Prostate gland (tissue), 2 donors: ENCODE data around the gene DTX4. TPM values are rescaled to one million over a fixed set of nuclear protein-coding genes. Genes with fewer than 3 reads are reported as not detected.
A peak's percentile ranks its signal among the peaks of the same experiment; 100 is the strongest.

ENCODE experiments used
- DNase-seq: peaks from one replicate; pipeline ENCODE4 v3.0.0-alpha.2; 2019; ENCODE audit warnings: low spot score
- H3K27ac ChIP-seq, 2 donors: fragments of 200-600 bp; sonication (generic); 2 replicates each; pipeline ENCODE4 v1.5.1; 2017 to 2019
- H3K27me3 ChIP-seq: fragments of 200-600 bp; sonication (generic); replicated peaks from 2 replicates; pipeline ENCODE4 v1.5.1; 2019; ENCODE audit not compliant: insufficient read depth
- H3K36me3 ChIP-seq, 2 donors: fragments of 200-600 bp; sonication (generic); 1 replicate in 1 of 2; 2 replicates in 1 of 2; pipeline versions ENCODE4 v1.5.1 to v1.8.1; 2017 to 2019
- H3K4me1 ChIP-seq: fragments of 200-600 bp; sonication (generic); replicated peaks from 2 replicates; pipeline ENCODE4 v1.5.1; 2019
- H3K4me3 ChIP-seq, 2 donors: fragments of 200-600 bp; sonication (generic); 2 replicates each; pipeline ENCODE4 v1.5.1; 2017 to 2019
- H3K9me3 ChIP-seq: fragments of 200-600 bp; sonication (generic); 2 replicates; pipeline ENCODE4 v1.5.1; 2017
- CTCF ChIP-seq, 4 experiments: fragments of 200-600 bp in 2 of 4; fragments of 450-650 bp in 2 of 4; sonication (generic) in 2 of 4; IDR thresholded peaks; 1 replicate in 3 of 4; 2 replicates in 1 of 4; pipeline ENCODE4 v1.5.1; 2016 to 2019; ENCODE audit warnings: antibody characterized with exemption in 4 of 4, mild to moderate bottlenecking in 2 of 4, moderate library complexity in 2 of 4
- POLR2A ChIP-seq: fragments of 450-650 bp; IDR thresholded peaks from one replicate; pipeline ENCODE4 v1.6.1; 2016; ENCODE audit warnings: antibody characterized with exemption, mild to moderate bottlenecking
- POLR2AphosphoS5 ChIP-seq: sonication (generic); formaldehyde crosslinking; IDR thresholded peaks from one replicate; pipeline ENCODE4 v1.6.1; 2017; ENCODE audit warnings: antibody characterized with exemption
- WGBS: methylation state at CpG from one replicate; pipeline ENCODE4 v1.1.5; 2018; 5-methylcytosine and 5-hydroxymethylcytosine counted together
- intact Hi-C: fragments of 100-400 bp; cut with DNase I; formaldehyde crosslinking; loops from one replicate; pipeline ENCODE4 v1.14.2; 2022
- total RNA-seq, 2 donors: library from RNA; depleted of rRNA; stranded (reverse); fragments of >200 nt; gene quantifications; one replicate each; pipeline ENCODE4 v1.1.0, GENCODE V29; 2016

Gene DTX4
- total RNA-seq, 2 donors from 2014 or later: 6.9 to 10.7 TPM

GRCh38 chr11:59184691-59185339, 12.9 kb downstream of the DTX4 start:
- Histone ChIP-seq H3K4me3 (no peak overlapping the region), H3K36me3 (no peaks in the 10 kb centered on the region), H3K9me3 (no peaks in the 10 kb centered on the region), H3K27ac (no peak overlapping the region), H3K27me3 (no peaks in the 10 kb centered on the region), H3K4me1 (no peaks in the 10 kb centered on the region)
- no peak for TF ChIP-seq POLR2AphosphoS5
- no peak for TF ChIP-seq CTCF (IDR thresholded peaks at IDR 0.05)
- 63% methylated on average over 9 of the region's 9 CpGs for WGBS
- intact Hi-C loops: no loop called here
- no peak for DNase-seq

- Histone ChIP-seq H3K9me3 (no peaks in the 10 kb centered on the region), H3K4me1 (no peaks in the 10 kb centered on the region), H3K4me3 (no peak overlapping the region), H3K27ac (peak overlapping the region in 1 of 2 donors; percentile 2), H3K27me3 (no peaks in the 10 kb centered on the region), H3K36me3 (no peaks in the 10 kb centered on the region)
- intact Hi-C loops: no loop called here
- TF ChIP-seq POLR2A: no peak
- TF ChIP-seq POLR2AphosphoS5: no peak
- no peak for TF ChIP-seq CTCF (IDR thresholded peaks at IDR 0.05)
- WGBS: 64% methylated on average over 5 of the region's 5 CpGs
- no peak for DNase-seq
These were observed 13.5 kb downstream of the DTX4 start for GRCh38 chr11:59185386-59185945.

- TF ChIP-seq POLR2A (no peak), POLR2AphosphoS5 (no peak), CTCF (IDR thresholded peaks at IDR 0.05) (peak in 3 of 4 experiments; percentile 27 to 54 (median 34))
- 56% methylated on average over 5 of the region's 5 CpGs for WGBS
- H3K36me3 ChIP-seq: no peaks in the 10 kb centered on the region
- intact Hi-C loops: no loop called here
- DNase-seq: no peak
- peak overlapping the region; percentile 2 to 33 for H3K27ac ChIP-seq
- H3K9me3 ChIP-seq: no peaks in the 10 kb centered on the region
- no peaks in the 10 kb centered on the region for H3K4me1 ChIP-seq
- H3K27me3 ChIP-seq: no peaks in the 10 kb centered on the region
- H3K4me3 ChIP-seq: no peak overlapping the region
These were observed 14.2 kb downstream of the DTX4 start for GRCh38 chr11:59186130-59186594.

- Histone ChIP-seq H3K27me3 (no peaks in the 10 kb centered on the region), H3K4me1 (no peaks in the 10 kb centered on the region), H3K27ac (no peak overlapping the region), H3K4me3 (no peak overlapping the region), H3K9me3 (no peaks in the 10 kb centered on the region), H3K36me3 (no peaks in the 10 kb centered on the region)
- DNase-seq: no peak
- intact Hi-C loops: no loop called here
- WGBS: 51% methylated on average over 3 of the region's 3 CpGs
- TF ChIP-seq POLR2AphosphoS5: no peak
- TF ChIP-seq POLR2A: no peak
- TF ChIP-seq CTCF (IDR thresholded peaks at IDR 0.05): no peak
These were observed 15.1 kb downstream of the DTX4 start for GRCh38 chr11:59187035-59187434.

- Histone ChIP-seq H3K27ac (no peak overlapping the region), H3K4me3 (no peak overlapping the region), H3K27me3 (no peaks in the 10 kb centered on the region), H3K4me1 (no peaks in the 10 kb centered on the region), H3K36me3 (no peaks in the 10 kb centered on the region), H3K9me3 (no peaks in the 10 kb centered on the region)
- intact Hi-C loops: no loop called here
- 73% methylated on average over 6 of the region's 6 CpGs for WGBS
- TF ChIP-seq POLR2AphosphoS5 (no peak), POLR2A (no peak), CTCF (IDR thresholded peaks at IDR 0.05) (no peak)
- no peak for DNase-seq
These were observed 15.7 kb downstream of the DTX4 start for GRCh38 chr11:59187587-59187986.
